RKO (cell line): ENCODE data around the gene TBC1D10A.
"Not testable (repeated sequence)": the region's sequence is repeated elsewhere in the genome, so short reads cannot be mapped to it uniquely, and the experiment has no call there.

Experiments used
- DNase-seq: peaks from one replicate; pipeline ENCODE4 v3.0.0-alpha.2; 2016; ENCODE audit warnings: low spot score

Gene TBC1D10A

DNA sequence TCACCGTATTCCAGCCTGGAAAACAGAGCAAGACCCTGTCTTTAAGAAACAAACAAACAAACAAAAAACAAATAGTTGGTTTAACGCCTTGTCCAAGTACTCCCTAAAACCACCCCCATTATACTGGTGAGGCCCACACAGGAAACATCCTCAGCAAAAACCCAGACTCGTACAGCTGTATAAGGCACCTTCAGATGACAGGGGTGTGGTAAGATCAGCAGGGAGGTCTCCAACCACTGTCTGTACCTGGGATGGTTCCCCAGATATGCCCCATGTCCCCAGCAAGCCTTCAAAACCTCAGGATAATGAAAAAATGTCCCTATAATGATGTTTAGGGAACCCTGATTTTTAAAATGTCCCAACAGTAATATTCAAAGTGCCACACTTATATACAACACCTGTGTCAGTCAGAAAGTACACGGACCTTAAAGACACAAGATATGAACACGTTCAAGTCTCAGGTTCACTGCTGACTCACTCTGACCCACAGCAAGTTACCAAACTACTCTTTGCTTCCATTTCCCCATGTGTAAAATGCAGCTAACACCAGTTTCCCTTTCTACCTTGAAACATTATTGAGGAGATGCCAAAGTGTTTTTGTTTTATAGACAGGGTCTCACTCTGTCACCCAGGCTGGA, 20.6 kb upstream of the TBC1D10A start:
- no peak for DNase-seq

GRCh38 chr22:30344447-30345200, 17.9 kb upstream of the TBC1D10A start:
- DNase-seq, result no peak

- no peak for DNase-seq
These were observed 14.4 kb upstream of the TBC1D10A start for GRCh38 chr22:30340911-30341685.

- DNase-seq, result no peak
These were observed 12.1 kb upstream of the TBC1D10A start for GRCh38 chr22:30338802-30339201.

- DNase-seq, result not testable (repeated sequence)
These were observed 11.6 kb upstream of the TBC1D10A start for GRCh38 chr22:30338341-30338740.

DNA sequence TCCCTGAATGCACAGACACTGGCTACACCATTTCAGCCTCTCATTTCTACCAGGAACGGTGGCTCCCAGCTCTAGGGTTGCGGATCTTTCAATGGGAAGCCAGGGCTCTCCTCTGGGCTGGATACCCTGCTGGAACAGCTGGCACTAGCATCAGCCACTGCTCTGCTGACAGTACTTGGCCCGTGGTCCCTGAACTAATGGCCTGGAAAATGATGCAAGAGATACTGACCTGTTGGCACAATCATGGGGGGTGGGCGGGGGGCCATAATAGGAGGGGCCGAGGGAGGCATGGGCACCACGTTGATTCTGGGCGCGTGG, 10.7 kb upstream of the TBC1D10A start:
- no peak for DNase-seq

DNA sequence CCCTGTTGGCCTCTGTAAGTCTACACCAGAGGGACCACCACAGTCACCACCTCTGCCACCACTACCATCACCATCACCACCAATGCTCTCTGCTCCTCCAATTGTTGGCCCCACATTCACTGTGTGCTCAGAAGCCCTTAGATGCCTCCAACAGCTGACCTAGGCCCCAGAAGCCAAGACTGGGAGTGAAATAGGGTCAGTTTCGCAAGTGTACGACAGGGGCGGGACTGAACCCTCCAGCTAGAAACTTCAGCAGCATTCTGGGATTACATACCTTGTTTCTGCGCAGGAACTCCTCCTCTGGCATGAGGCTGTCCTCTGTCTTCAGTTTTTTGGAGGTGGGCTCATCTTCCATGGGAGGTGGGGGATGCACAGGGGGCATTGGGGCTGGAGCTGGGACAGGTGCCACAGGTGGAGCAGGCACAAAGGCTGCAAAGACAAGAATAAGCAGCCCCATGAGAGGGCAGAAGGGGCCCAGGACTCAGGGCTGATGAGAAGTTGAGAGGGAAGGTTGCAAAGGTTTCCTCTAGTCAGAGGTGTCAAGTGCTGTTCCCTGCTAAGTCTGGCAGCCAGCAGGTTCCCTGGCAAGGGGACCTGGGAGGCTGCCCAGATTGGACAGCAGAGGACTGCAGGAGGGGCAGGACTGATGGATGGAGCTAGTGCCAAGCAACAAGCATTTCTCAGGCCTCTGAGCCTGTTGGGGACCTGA, 10.2 kb upstream of the TBC1D10A start:
- DNase-seq, result no peak

DNA sequence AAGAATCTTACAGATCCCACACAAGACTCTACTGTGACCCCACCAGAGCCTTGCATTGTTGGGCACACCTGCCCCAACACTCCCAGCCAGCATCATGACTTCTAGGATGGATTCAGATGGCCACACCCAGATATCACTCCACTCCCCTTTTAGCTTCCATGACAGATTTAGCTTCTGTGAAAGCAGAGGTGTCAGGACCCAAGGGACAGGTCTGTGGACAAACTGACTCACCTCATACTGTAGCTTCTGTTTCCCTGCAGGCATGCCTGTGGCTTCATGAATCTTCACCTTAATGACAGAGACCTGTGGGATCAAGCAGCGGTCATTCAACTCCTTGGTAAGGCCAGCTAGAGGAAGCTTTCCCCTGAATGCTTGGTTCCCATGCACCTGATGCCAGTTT, 8.5 kb upstream of the TBC1D10A start:
- no peak for DNase-seq

- DNase-seq, result no peak
These were observed 7.9 kb upstream of the TBC1D10A start for GRCh38 chr22:30334646-30335045.

- DNase-seq, result no peak
These were observed 7.0 kb upstream of the TBC1D10A start for GRCh38 chr22:30333707-30334087.

DNA sequence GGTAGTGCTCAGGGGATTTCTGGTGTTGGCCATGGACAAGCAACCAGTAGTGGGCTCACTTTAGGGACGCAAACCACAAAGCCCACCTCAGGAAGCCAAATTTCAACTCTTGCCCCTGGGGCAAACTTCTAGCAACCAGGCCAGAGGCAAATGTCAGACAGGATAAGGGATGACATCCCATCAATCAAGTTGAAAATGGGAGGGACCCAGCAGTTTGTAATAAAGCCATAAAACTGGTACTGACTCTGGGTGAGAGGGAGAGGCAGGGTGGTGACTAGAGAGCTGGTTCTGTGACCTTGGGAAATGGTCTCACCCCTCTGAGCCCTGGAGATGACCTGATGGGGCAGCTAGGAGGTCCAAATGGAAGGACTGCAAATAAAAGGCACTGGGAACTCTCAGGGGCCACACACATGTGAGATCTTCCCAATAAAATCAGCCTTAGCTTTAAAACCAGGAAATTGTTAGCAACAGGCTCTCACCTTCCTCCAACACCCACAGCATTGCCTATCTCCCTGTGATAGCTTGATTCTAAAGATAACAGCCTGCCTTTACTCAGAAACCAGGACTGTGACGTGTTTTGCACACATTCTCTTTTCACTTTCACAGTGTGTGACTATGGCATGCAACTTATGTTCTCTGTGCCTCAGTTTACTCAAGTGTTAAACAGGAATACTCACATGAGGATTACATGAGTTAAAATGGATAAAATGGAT, 6.4 kb upstream of the TBC1D10A start:
- no peak for DNase-seq

DNA sequence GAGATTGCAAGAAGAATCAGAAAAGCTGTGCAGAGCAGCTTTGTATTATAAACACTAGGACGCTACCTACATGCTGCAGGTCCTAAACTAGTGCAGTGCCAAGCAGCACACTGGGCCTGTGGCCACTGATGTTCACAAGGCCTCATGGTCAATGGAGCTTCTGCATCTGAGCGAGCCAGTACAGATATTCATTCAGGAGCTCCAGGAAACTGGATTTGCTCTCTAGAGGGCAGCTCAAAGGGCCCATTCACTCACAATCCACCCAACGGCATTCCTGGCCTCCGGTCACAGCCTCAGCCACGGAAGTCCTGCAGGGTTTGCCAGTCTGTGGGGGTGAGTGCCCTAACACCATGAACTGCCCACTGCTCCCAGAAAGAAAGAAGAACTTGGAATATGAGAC, 5.8 kb upstream of the TBC1D10A start:
- no peak for DNase-seq

- DNase-seq, result no peak
These were observed 1.8 kb upstream of the TBC1D10A start for GRCh38 chr22:30328466-30329049.

DNA sequence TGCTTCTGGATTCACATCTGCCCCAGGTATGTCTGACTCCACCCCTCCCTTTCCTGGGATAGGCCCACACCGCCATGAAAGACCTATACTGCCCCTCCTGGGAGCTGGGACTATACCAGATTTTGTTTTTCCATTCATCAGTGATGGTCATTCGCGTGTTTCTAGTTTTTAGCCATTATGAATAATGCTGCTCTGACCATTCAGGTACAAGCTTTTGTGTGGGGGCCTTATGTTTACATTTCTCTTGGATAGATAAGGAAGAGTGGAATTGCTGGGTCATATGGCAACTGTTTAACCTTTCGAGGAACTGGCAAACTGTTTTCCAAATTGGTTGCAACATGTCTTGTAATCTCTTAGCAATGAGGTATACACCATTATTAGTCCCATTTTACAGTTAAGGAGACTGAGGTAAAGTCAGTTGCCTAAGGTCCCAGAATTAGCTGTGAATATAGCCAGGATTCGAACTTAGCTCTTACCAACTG, 1.2 kb upstream of the TBC1D10A start:
- no peak for DNase-seq

DNA sequence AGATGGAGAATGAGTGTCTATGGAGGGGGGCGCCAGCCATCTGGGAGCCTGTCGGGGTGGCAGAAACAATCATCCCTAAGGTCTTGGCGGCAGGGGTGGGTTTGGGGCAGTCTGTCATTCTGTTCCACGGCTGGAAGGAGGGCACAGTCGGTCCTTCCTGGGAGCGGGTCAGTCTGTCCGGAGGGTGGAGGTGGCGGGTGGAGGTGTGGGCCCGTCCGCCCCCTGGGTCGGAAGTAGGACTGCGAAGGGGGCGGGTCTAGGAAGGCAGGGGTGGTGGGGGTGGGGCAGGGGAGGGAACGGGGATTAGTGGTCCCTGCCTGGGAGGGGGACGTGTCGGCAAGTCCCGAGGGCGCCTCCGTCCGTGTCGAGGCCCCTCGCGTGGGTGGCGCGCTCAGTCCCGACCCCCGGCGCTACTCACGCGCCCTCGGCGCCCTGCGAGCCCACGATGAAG, 461 bp downstream of the TBC1D10A start:
- DNase-seq, result no peak

DNA sequence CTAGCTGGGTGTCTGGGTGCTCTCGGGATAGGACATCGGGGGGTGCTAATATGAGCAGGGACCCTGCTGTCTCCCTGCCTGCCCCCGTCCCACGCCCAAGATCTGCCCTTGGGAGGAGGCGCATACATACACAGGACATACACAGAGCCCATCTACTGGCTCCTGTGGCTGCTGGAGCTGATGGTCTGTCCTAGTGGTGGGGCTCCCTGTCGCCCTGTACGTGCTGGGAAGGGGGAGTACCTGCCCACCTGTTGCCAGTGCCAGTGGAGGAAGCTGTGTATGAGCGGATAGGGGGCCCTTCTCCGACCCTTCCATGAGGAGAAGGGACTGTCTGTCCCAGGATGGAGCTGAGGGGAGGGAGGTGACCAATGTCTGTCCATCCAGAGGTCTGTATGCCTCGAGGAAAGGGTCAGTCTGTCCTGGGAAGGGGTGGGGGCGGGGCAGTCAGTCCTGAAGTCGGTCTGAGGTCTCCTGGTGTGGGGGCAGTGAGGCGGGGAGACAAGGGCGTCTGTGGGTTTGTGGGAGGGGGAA, 952 bp downstream of the TBC1D10A start:
- DNase-seq, result no peak

GRCh38 chr22:30325065-30325720, 1.5 kb downstream of the TBC1D10A start:
- peak; percentile 90 for DNase-seq

GRCh38 chr22:30324014-30324730, 2.6 kb downstream of the TBC1D10A start:
- DNase-seq, result no peak

GRCh38 chr22:30323246-30323645, 3.5 kb downstream of the TBC1D10A start:
- DNase-seq, result no peak

DNA sequence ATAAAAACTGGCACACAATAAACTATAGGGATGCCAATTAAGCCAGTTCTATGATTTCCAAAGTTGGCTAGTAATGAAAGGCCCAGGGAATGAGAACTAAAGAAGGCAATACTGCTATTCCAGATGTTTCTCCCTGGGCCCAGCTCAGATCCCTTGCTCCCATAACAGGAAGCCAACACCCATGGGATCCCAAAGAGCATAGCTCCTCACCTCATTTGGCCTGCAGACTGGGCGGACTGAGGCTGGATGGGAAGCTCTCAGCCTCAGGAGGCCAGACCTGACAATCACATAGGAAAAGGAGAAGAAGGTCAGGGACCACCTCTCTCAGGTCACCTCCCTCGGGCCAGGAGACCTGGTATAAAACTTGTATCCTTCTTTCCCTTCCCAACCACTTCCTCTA, 5.3 kb downstream of the TBC1D10A start:
- DNase-seq, result no peak
